CD4-positive, alpha-beta T cell treated with Interleukin-2 at 100 ng/mL for 4 hours (primary cell): ENCODE results near the gene TMEM204.

ENCODE experiments used
- DNase-seq: peaks from one replicate; pipeline ENCODE4 v3.0.0-alpha.2; 2020; ENCODE audit warnings: low spot score

Gene TMEM204

GRCh38 chr16:1533443-1533951 lies at the start of gene TMEM204:
TMEM204 (plus strand) TSS chr16:1533666; CDS start chr16:1534276, 610 bp downstream.
- DNase-seq: peak; percentile 47

GRCh38 chr16:1485847-1486496 lies 47.5 kb upstream of the TMEM204 start:
- no peak for DNase-seq

GRCh38 chr16:1486551-1487390 lies 46.7 kb upstream of the TMEM204 start:
- no peak for DNase-seq

GRCh38 chr16:1487395-1488053 lies 45.9 kb upstream of the TMEM204 start:
- no peak for DNase-seq

GRCh38 chr16:1488054-1488601 lies 45.3 kb upstream of the TMEM204 start:
- DNase-seq: no peak

GRCh38 chr16:1488619-1489018 lies 44.8 kb upstream of the TMEM204 start, which contains the start of gene PTX4:
PTX4 (minus strand) TSS chr16:1488944; CDS start chr16:1488909, 35 bp downstream.
- DNase-seq: no peak

GRCh38 chr16:1489077-1489476 lies 44.4 kb upstream of the TMEM204 start:
- DNase-seq: no peak

GRCh38 chr16:1491327-1491726 lies 42.1 kb upstream of the TMEM204 start:
- DNase-seq: no peak

- no peak for DNase-seq
Measured at GRCh38 chr16:1492082-1492922, 41.2 kb upstream of the TMEM204 start.

GRCh38 chr16:1492923-1493745 lies 40.3 kb upstream of the TMEM204 start, which contains the start of gene TELO2:
TELO2 (plus strand) TSS chr16:1493360; CDS start chr16:1494282, 922 bp downstream.
- DNase-seq: peak; percentile 85

GRCh38 chr16:1493746-1494094 lies 39.7 kb upstream of the TMEM204 start:
- DNase-seq: peak; percentile 1

GRCh38 chr16:1494129-1494640 lies 39.3 kb upstream of the TMEM204 start:
- DNase-seq: no peak

GRCh38 chr16:1494711-1495110 lies 38.8 kb upstream of the TMEM204 start:
- no peak for DNase-seq

GRCh38 chr16:1495211-1495888 lies 38.1 kb upstream of the TMEM204 start:
- DNase-seq: no peak

- DNase-seq: no peak
Measured at GRCh38 chr16:1495889-1496262, 37.6 kb upstream of the TMEM204 start.

- DNase-seq: no peak
Measured at GRCh38 chr16:1496464-1496863, 37.0 kb upstream of the TMEM204 start.

- no peak for DNase-seq
Measured at GRCh38 chr16:1497014-1497598, 36.4 kb upstream of the TMEM204 start.

GRCh38 chr16:1498899-1499676 lies 34.4 kb upstream of the TMEM204 start:
- DNase-seq: no peak
